ENCODE data around the gene BRD4. TPM values are rescaled to one million over a fixed set of nuclear protein-coding genes. Genes with fewer than 3 reads are reported as not detected.
A peak's percentile ranks its signal among the peaks of the same experiment; 100 is the strongest.

BRD4 gene
- polyA plus RNA-seq, 1 donor: 63.6 TPM

GRCh38 chr19:15223649-15224361, 108.5 kb downstream of the BRD4 start:
- no peak for DNase-seq

DNA sequence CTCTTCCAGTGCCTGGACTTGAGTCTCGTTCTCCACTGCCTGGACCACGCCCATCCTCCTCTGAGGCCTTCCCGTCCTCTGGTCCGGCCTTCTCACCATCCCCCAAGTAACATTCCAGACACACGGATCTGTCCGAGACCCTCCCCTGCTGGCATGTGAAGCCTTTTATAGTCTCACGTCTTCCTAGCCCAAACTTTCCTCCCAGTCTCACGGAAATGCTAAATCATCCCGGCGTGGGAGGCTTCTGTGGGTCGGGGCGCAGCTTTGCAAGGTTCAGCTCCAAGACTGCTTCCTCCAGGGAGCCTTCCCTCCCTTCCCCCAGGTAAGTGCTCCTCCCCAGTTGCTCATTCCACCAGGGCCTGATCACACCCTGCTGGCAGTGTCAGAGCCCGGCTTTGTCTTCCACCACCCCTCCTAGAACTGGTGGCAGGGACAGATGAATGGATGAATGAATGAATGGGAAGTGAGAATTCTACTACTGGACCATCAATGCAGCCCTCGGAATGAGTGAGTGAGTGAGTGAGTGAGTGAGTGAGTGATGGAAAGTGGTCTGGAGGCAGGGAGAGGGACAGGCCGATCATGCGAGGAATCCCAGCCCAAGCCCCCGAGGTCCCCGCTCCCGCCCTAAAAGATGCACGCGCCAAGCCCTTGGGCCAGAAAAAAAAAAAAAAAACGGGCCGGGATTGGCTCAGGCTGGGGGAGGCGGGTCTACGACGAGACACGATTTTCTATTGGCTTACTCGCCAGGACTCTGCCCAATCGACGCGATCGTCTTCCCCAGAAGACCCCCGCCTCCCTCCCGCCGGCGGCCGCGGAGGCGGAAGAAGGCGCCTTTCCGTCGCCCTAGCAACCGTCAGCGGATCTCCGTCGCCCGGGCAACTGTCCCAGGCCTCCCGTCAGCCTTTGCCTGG, 109.3 kb downstream of the BRD4 start:
- DNase-seq: peak; percentile 96

- no peak for DNase-seq
Measured at GRCh38 chr19:15220833-15221232, 111.5 kb downstream of the BRD4 start.

- no peak for DNase-seq
Measured at GRCh38 chr19:15218501-15218900, 113.8 kb downstream of the BRD4 start.

GRCh38 chr19:15216363-15216762, 116.0 kb downstream of the BRD4 start:
- DNase-seq: no peak

GRCh38 chr19:15213715-15214381, 118.5 kb downstream of the BRD4 start:
- no peak for DNase-seq

DNA sequence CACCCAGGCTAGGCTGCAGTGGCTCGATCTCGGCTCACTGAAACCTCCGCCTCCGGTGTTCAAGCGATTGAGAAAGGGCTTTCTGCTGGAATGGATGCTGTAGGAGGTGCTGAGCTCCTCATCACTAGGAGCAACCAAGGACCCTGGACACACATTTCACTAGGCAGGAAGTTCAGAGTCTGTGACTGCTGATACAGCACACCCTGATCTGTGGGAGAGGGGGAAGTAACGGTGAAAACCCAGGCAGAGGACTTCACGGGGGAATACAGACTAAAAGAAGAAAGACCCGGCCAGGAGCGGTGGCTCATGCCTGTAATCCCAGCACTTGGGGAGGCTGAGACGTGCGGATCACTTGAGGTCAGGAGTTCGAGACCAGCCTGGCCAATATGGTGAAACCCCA, 119.6 kb downstream of the BRD4 start:
- DNase-seq: no peak

DNA sequence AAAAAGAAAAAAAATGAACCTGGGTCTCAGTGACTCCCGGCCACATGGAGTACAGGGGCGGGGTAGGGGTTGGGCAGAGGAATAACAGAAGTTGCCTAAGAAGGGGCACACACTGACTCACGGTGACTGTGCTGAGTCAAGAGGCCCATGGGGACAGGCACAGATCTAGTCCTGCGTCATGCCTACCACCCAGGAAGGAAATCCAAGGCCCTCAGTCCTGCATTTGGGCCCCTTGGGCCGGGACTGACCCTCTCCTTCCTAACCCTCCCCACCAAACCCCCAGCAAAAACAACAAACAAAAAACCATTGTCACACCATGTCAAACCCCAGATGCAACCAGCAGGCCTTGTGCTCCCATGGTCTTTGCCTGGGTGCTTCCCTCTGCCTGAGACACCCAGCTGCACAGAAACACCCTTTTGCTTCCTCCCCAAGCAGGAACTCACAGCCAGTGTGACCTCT, 122.0 kb downstream of the BRD4 start:
- no peak for DNase-seq

GRCh38 chr19:15201374-15202023, 130.8 kb downstream of the BRD4 start:
- DNase-seq: no peak

DNA sequence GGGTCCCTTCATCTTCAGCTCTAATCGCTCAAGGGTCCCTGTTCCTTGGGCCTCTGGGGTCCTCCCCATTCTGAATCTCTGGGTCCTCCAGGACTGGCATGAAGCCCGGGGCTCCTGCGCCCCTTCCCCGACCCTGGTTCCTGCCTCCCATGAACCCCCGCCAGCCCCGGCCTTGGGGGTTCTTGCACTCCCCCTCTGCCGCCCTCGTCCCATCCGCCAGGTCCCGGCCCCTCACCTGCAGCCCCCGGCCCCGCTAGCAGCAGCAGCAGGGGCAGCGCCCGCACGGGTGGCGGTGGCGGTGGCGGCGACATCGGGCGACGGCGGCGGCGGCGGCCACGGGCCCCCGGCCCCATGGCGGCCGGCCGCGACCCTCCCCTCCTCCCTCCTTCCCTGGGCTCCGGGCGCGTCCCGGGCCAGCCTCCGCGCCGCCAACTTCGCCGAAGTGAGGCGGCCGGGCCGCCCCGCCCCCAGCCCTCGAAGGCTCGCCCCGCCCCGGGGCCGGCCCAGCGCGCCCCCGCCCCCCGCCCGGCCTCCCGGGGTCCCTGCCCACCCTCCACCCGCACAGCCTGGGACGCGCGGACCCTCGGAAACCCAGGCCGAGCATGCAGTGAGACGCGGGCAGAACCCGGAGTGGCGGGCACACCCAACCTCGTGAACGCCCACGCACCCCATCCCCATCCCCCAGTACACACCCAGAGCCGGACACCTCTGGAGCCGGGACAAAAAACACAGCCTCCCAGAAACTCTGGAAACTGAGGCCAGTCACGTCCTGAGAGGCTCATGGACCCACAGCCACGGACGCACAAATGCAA, 131.6 kb downstream of the BRD4 start, which contains the start of gene NOTCH3:
NOTCH3 (minus strand) TSS at position 443 of the 812 bp plus-strand sequence; CDS start at position 353, 90 bp downstream.
- DNase-seq: no peak

GRCh38 chr19:15199661-15200552, 132.4 kb downstream of the BRD4 start:
- DNase-seq: peak; percentile 87

DNA sequence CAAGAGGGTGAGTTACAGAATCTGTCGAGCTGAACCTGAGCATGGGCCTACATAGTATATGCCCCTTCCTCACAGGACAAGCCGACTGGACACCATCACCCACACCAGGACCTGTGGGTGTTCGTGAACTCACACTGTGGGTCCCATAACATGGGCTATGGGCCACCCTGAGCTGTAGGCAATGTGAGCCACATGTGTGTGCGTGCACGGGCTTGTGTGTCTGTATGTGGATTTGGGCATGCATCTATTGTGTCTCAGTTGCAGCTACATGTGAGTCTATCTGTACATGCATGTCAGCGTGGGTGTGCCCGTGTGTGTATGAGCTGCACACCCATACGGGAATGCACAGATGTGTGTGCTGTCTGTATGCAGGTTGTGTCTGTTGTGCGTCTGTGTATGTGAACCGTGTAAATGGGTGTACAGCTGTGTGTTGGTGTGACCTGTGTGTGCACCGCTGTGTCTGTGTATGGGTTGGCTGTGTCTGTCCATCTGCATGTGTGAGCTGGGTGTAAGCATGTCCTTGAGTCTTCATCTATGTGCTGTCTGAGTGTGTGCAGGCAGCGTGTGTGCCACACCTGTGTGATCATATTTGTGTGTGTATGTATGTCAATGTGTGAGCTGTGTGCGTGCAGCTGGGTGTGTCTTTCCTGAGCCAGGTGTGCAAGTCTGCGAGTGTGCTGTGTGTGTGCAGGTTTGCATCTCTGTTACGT, 133.2 kb downstream of the BRD4 start:
- no peak for DNase-seq

DNA sequence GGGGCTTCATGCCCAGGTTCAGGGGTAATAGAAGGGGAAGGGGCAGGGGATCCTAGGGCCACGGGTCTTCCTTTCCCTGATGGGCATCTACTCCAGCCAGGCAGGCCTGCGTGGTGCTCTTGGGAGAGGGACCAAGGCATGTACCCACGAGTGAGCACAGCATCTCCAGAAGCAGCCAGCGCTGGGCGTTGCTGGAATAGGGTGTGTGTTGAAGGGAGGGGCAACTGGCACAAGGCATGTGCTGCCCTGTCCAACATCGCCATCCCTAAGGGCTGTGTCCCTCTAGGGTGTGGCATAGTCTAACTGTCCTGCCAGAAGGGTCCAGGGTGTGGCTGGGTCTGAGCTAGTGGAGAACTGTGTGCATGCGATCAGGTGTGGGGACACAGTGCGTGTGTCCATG, 134.4 kb downstream of the BRD4 start:
- no peak for DNase-seq

GRCh38 chr19:15197275-15197941, 134.9 kb downstream of the BRD4 start:
- no peak for DNase-seq

DNA sequence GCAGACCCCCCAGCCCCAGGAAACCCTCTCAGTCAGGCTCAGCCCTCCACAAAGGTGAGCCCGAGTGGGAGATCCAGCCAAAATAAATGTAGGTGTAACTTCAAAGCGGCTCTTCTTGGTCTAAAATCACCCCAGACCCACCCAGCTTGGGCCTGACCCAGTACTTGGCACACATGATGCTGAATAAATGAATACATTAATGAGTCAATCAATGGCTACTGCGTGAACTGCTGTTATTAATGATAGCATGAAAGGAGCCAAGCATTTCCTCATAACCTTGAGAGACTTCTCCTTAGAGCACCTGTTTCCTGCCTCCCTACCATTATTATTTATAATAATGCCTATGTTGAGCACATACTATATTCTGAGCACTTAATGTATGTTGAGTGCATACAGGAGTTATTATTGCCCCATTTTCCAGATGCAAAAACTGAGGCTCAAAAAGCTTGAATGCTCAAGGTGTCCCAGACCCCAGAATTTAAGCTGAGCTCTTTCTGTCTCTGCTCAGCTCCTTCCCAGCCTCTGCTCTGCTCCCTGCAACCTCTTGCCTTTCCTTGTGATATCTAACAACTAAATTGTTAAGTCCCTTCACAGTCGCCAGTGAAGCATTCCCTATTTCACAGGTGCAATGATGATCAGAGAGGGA, 135.9 kb downstream of the BRD4 start:
- DNase-seq: no peak

DNA sequence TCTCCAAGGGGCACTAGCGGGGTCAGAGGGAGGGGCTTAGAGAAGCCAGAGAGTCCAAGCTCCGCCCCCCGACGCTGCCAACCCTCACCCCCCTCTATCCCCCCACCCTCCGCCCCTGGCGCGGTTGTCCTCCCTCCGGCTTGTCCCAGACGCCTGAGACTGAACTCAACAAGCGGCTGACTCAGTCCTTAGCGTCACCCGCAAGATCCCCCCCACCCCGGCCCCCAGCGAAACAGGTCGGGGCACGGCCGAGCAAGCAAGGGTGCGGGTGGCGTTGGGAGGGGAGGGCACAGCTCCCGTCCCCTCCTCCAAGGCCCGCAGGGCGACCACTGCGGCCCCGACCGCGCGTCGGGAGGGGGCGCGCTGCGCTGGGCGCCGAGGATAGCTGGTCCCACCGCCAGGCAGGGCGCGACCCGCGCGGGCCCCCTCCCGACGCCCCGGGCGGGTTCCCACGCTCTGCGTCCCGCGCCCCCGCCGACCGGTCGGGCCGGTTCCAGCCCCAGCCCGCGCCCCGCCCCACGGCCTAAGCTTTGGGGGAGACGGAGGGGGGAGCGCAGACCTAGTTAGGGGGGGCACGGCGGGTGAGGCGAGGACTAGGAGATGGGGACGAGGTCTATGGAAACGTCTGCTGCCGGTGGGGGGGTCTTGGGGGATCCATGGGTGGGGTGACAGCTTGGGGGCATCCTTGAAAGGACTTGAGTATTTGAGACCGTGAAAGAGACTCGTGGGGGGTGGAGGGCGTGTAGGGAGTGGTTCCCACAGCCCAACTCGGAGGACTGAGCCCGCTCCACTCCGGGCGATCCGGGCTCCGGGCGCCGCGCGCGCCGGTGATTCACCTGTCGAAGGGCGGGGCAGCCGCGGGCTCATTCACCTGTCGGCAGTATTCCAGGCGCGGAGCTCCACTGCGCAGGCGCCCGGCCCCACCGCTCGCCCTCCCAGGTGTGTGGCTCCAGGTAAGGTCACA, 136.7 kb downstream of the BRD4 start:
- DNase-seq: peak; percentile 62

GRCh38 chr19:15194938-15195337, 137.4 kb downstream of the BRD4 start:
- no peak for DNase-seq
